B cell (primary cell): ENCODE measurements around the gene ENG. TPM values are rescaled to one million over a fixed set of nuclear protein-coding genes. Genes with fewer than 3 reads are reported as not detected.

ENCODE experiments used
- ATAC-seq: fragments of 200-7000 bp; cut with Tn5 transposase; one replicate; pipeline ENCODE4 v1.10.0; 2021; ENCODE audit warnings: low read depth, mild to moderate bottlenecking, moderate number of reproducible peaks, moderate library complexity
- CTCF ChIA-PET: fragments of 350-600 bp; sonication (Branson Sonifier 250); formaldehyde crosslinking; loops from one replicate; lab custom pipeline; 2021; ENCODE audit warnings: antibody characterized with exemption, inconsistent platforms; lab: Charles Lee
- POLR2A ChIA-PET: fragments of 350-600 bp; sonication (Branson Sonifier 250); formaldehyde crosslinking; loops from one replicate; lab custom pipeline; 2021; ENCODE audit warnings: antibody characterized with exemption; lab: Charles Lee
- DNase-seq: peaks from one replicate; pipeline ENCODE4 v3.0.0; 2013
- H2AFZ ChIP-seq: 2 replicates; pipeline ENCODE4 v1.6.1; 2012; ENCODE audit warnings: mild to moderate bottlenecking, low read depth, low read length; ENCODE audit not compliant: insufficient read depth, poor library complexity, severe bottlenecking
- H3K27ac ChIP-seq, 2 donors: 1 replicate in 1 of 2; 2 replicates in 1 of 2; pipeline ENCODE4 v1.5.1; 2012 to 2013; ENCODE audit warnings: low read length in 2 of 2, mild to moderate bottlenecking in 2 of 2, moderate library complexity in 1 of 2
- H3K27me3 ChIP-seq, 4 experiments: fragments of 200-600 bp in 1 of 4; sonication (generic) in 1 of 4; replicated peaks in 1 of 4; 1 replicate in 2 of 4; 2 replicates in 2 of 4; pipeline versions ENCODE4 v1.6.1 to v1.7.0; 2013 to 2016; ENCODE audit warnings: low read length in 3 of 4, mild to moderate bottlenecking in 2 of 4, mixed read lengths in 1 of 4, moderate library complexity in 1 of 4; ENCODE audit not compliant: insufficient read depth in 4 of 4, control insufficient read depth in 3 of 4; ENCODE audit errors: control extremely low read depth in 1 of 4
- H3K36me3 ChIP-seq, 2 experiments: replicated peaks in 1 of 2; 1 replicate in 1 of 2; 2 replicates in 1 of 2; pipeline versions ENCODE4 v1.6.1 to v1.7.1; 2013; ENCODE audit warnings: low read length in 1 of 2; ENCODE audit not compliant: insufficient read depth in 2 of 2, control insufficient read depth in 1 of 2; ENCODE audit errors: control extremely low read depth in 1 of 2, extremely low read depth in 1 of 2
- H3K4me1 ChIP-seq, 2 donors: fragments of 200-600 bp in 1 of 2; sonication (generic) in 1 of 2; 1 replicate in 1 of 2; 2 replicates in 1 of 2; pipeline versions ENCODE4 v1.5.1 to v1.6.1; 2013 to 2017; ENCODE audit warnings: low read length in 2 of 2; ENCODE audit not compliant: control insufficient read depth in 2 of 2, insufficient read depth in 2 of 2
- H3K4me2 ChIP-seq: replicated peaks from 2 replicates; pipeline ENCODE3; 2012; ENCODE audit warnings: mild to moderate bottlenecking, low read depth, low read length; ENCODE audit not compliant: poor library complexity, severe bottlenecking
- H3K4me3 ChIP-seq, 5 experiments: fragments of 200-600 bp in 1 of 5; sonication (generic) in 1 of 5; 1 replicate in 3 of 5; 2 replicates in 2 of 5; pipeline versions ENCODE4 v1.5.1 to v1.7.0; 2011 to 2016; ENCODE audit warnings: low read length in 4 of 5, mild to moderate bottlenecking in 4 of 5, low read depth in 2 of 5, control low read depth in 1 of 5, moderate library complexity in 1 of 5; ENCODE audit not compliant: insufficient read depth in 1 of 5; ENCODE audit errors: control extremely low read depth in 1 of 5, extremely low read depth in 1 of 5
- H3K79me2 ChIP-seq: fragments of 200-600 bp; sonication (generic); one replicate; pipeline ENCODE4 v1.6.0; 2016; ENCODE audit warnings: low read length; ENCODE audit not compliant: control insufficient read depth, insufficient read depth
- H3K9ac ChIP-seq: fragments of 200-600 bp; sonication (generic); 2 replicates; pipeline ENCODE4 v1.6.1; 2017; ENCODE audit warnings: mild to moderate bottlenecking, low read length, moderate library complexity
- H3K9me3 ChIP-seq, 3 donors: one replicate each; pipeline versions ENCODE4 v1.6.1 to v1.7.1; 2013; ENCODE audit warnings: low read length in 2 of 3; ENCODE audit not compliant: control insufficient read depth in 2 of 3, insufficient read depth in 1 of 3; ENCODE audit errors: control extremely low read depth in 1 of 3
- H4K20me1 ChIP-seq: 2 replicates; pipeline ENCODE4 v1.6.0; 2012; ENCODE audit warnings: mild to moderate bottlenecking, low read length; ENCODE audit not compliant: insufficient read depth, control insufficient read depth, poor library complexity, severe bottlenecking
- H3K27ac Mint-ChIP-seq: one replicate; pipeline ENCODE4 v1.8.0; 2021; ENCODE audit warnings: mixed read lengths
- H3K27me3 Mint-ChIP-seq: one replicate; pipeline ENCODE4 v1.8.0; 2021; ENCODE audit warnings: mixed read lengths
- H3K4me1 Mint-ChIP-seq: one replicate; pipeline ENCODE4 v1.8.0; 2021; ENCODE audit warnings: mixed read lengths
- H3K4me3 Mint-ChIP-seq: one replicate; pipeline ENCODE4 v1.8.0; 2021; ENCODE audit warnings: mixed read lengths
- H3K9me3 Mint-ChIP-seq: one replicate; pipeline ENCODE4 v1.8.0; 2022; ENCODE audit warnings: mixed read lengths; ENCODE audit not compliant: insufficient read depth
- EZH2 ChIP-seq: IDR thresholded peaks from 2 replicates; pipeline ENCODE4 v1.6.1; 2012; ENCODE audit warnings: borderline replicate concordance, low read depth, mild to moderate bottlenecking, moderate library complexity, low read length; ENCODE audit not compliant: insufficient read depth, poor library complexity, severe bottlenecking
- WGBS: methylation state at CpG from one replicate; pipeline ENCODE4 v1.1.5; 2013; ENCODE audit warnings: missing lambda C conversion rate; ENCODE audit not compliant: insufficient coverage; 5-methylcytosine and 5-hydroxymethylcytosine counted together
- intact Hi-C: fragments of 100-400 bp; cut with micrococcal nuclease; formaldehyde crosslinking; loops from one replicate; pipeline ENCODE4 v1.10.0; 2022
- polyA plus RNA-seq: library from polyadenylated mRNA; depleted of rRNA; stranded (reverse); fragments of >200 nt; gene quantifications from 2 replicates; pipeline ENCODE4 v1.2.3, GENCODE V29; 2012
- total RNA-seq, 2 donors: library from RNA; stranded (reverse); fragments of 120-200 nt in 1 of 2; gene quantifications; 1 replicate in 1 of 2; 2 replicates in 1 of 2; pipeline versions ENCODE4 v1.2.3 to v1.2.4, GENCODE V29; 2013 to 2022
- TF ChIP-seq, protein P1 (sequence below): fragments of 200-600 bp; IDR thresholded peaks from one replicate; pipeline ENCODE4 v1.8.0; 2022; ENCODE audit warnings: antibody characterized with exemption, mild to moderate bottlenecking

The ENG gene
- total and polyA plus RNA-seq, 2 donors (not counting 1 experiment from before 2014, with no cell fraction given), result 5.4 to 12.6 TPM

DNA sequence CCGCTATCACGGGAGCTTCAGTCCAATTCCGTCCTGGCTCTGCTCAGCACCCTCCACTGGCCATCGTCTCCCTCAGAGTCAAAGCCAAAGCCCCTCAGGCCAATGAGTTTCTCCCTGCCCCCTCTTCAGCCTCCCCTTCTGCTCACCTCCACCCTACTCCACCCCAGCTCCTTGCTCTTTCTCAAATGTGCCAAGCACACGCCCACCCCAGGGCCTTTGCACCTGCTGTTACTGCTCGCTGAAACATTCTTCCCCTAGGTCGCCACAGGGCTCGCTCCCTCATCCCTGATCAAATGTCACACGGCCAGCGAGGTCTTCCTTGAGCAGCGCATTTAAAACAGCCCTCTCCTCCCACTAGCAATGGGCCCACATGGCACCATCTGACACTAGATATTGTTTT lies 6.3 kb upstream of the ENG start:
- no peak overlapping the region for H3K4me3 ChIP-seq
- H3K36me3 ChIP-seq, result no peaks in the 10 kb centered on the region
- Mint-ChIP-seq H3K9me3 (no peaks in the 10 kb centered on the region), H3K27ac (peak overlapping the region; percentile 99), H3K4me3 (no peak overlapping the region), H3K27me3 (no peaks in the 10 kb centered on the region), H3K4me1 (peaks cover 56% of the 10 kb centered on the region)
- no peaks in the 10 kb centered on the region for H3K79me2 ChIP-seq
- no peak overlapping the region for H2AFZ ChIP-seq
- ATAC-seq, result no peak
- no peaks in the 10 kb centered on the region for H4K20me1 ChIP-seq
- no peaks in the 10 kb centered on the region for H3K27me3 ChIP-seq
- no peaks in the 10 kb centered on the region for H3K9me3 ChIP-seq
- peak overlapping the region in 1 of 2 donors; percentile 90 for H3K27ac ChIP-seq
- H3K4me1 ChIP-seq, result peaks cover 59 to 81% of the 10 kb centered on the region in 2 donors
- no peak overlapping the region for H3K4me2 ChIP-seq
- intact Hi-C loops, result no loop called here
- TF ChIP-seq, protein P1, sequence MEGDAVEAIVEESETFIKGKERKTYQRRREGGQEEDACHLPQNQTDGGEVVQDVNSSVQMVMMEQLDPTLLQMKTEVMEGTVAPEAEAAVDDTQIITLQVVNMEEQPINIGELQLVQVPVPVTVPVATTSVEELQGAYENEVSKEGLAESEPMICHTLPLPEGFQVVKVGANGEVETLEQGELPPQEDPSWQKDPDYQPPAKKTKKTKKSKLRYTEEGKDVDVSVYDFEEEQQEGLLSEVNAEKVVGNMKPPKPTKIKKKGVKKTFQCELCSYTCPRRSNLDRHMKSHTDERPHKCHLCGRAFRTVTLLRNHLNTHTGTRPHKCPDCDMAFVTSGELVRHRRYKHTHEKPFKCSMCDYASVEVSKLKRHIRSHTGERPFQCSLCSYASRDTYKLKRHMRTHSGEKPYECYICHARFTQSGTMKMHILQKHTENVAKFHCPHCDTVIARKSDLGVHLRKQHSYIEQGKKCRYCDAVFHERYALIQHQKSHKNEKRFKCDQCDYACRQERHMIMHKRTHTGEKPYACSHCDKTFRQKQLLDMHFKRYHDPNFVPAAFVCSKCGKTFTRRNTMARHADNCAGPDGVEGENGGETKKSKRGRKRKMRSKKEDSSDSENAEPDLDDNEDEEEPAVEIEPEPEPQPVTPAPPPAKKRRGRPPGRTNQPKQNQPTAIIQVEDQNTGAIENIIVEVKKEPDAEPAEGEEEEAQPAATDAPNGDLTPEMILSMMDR, result no peak
- no peak for TF ChIP-seq EZH2
- DNase-seq, result no peak
- ChIA-PET POLR2A (interaction anchor here (1.0 kb wide), 1 partner anchor 76 kb away, joined by 8 read pairs; no protein-coding TSS in a partner anchor), CTCF (interaction anchor here (0.7 to 3.7 kb wide), 3 partner anchors 9 to 213 kb away, joined by 5 to 19 read pairs (median 9); partner anchors contain the start of gene TOR2A)
- 97% methylated on average over 10 of the region's 11 CpGs for WGBS
- H3K9ac ChIP-seq, result no peak overlapping the region

GRCh38 chr9:127860260-127860659 lies 5.8 kb upstream of the ENG start:
- 92% methylated on average over 8 of the region's 8 CpGs for WGBS

More at GRCh38 chr9:127860260-127860659, 5.8 kb upstream of the ENG start:
- Histone ChIP-seq H4K20me1 (no peaks in the 10 kb centered on the region), H3K4me2 (no peak overlapping the region), H3K79me2 (no peaks in the 10 kb centered on the region), H2AFZ (no peak overlapping the region), H3K9me3 (no peaks in the 10 kb centered on the region), H3K9ac (no peak overlapping the region), H3K36me3 (no peaks in the 10 kb centered on the region), H3K4me1 (peaks cover 54 to 79% of the 10 kb centered on the region in 2 donors), H3K4me3 (no peak overlapping the region), H3K27me3 (no peaks in the 10 kb centered on the region), H3K27ac (peak overlapping the region in 1 of 2 donors; percentile 28)
- ATAC-seq, result no peak
- Mint-ChIP-seq H3K27ac (peak overlapping the region; percentile 99), H3K4me3 (no peak overlapping the region), H3K4me1 (peaks cover 54% of the 10 kb centered on the region), H3K9me3 (no peaks in the 10 kb centered on the region), H3K27me3 (no peaks in the 10 kb centered on the region)
- intact Hi-C loops, result no loop called here
- CTCF ChIA-PET, result interaction anchor here (0.7 to 3.7 kb wide), 5 partner anchors 10 to 1652 kb away, joined by 3 to 19 read pairs (median 5); partner anchors contain the start of gene TOR2A
- POLR2A ChIA-PET, result no interaction called here
- DNase-seq, result no peak
- TF ChIP-seq, protein P1, result no peak
- no peak for TF ChIP-seq EZH2
